T-helper 2 cell treated with Interferon-gamma antibody and Interleukin-4, amounts not matched to agents 5 μg/mL and 100 μg/mL, for 36 hours (primary cell): ENCODE data around the gene PHACTR1.
A peak's percentile ranks its signal among the peaks of the same experiment; 100 is the strongest.

Source experiments
- DNase-seq: peaks from one replicate; pipeline ENCODE4 v3.0.0; 2021; ENCODE audit warnings: low spot score
- H3K27ac Mint-ChIP-seq: one replicate; pipeline ENCODE4 v1.8.0; 2021; ENCODE audit warnings: mild to moderate bottlenecking, mixed read lengths
- H3K27me3 Mint-ChIP-seq: one replicate; pipeline ENCODE4 v1.8.0; 2021; ENCODE audit warnings: low read depth, mixed read lengths
- H3K36me3 Mint-ChIP-seq: one replicate; pipeline ENCODE4 v1.8.0; 2021; ENCODE audit warnings: low read depth, mixed read lengths
- H3K4me1 Mint-ChIP-seq: one replicate; pipeline ENCODE4 v1.8.0; 2021; ENCODE audit warnings: low read depth, mixed read lengths
- H3K4me3 Mint-ChIP-seq: one replicate; pipeline ENCODE4 v1.8.0; 2022; ENCODE audit warnings: mild to moderate bottlenecking, moderate library complexity, mixed read lengths
- H3K9me3 Mint-ChIP-seq: one replicate; pipeline ENCODE4 v1.8.0; 2021; ENCODE audit warnings: mixed read lengths

The PHACTR1 gene

DNA sequence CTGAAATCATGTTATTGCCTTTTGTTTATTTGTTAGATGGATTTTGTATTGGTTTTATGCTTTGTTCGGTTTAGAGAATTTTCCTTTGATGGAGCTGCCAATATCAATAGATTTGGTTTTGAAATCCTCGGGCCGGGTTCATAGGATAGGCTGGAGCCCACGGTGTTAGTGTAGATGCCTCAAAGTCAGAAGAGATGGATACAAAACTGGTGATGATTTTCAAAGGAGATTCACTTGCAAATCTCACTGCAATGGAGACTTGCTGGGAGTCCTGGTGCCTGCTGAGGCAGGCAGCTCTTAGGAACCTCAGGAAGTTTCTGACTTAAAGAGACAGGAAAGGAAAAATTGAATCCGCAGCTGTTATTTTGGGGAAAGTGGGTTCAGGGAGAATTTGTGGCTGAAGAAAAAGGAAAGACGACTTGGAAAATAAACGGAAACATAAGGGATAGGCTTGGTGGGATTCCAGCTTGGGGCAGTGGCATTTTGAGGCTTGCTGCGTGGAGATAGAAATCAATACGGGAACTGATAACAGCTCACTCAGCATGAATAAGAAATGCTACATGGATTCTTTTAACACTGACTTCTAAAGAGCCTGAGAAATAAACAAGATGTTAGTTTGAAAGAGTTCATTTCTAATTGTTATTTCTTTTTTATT lies 241.6 kb downstream of the PHACTR1 start:
- Mint-ChIP-seq H3K4me1 (peaks cover 19% of the 10 kb centered on the region), H3K36me3 (no peaks in the 10 kb centered on the region), H3K27me3 (peaks cover 55% of the 10 kb centered on the region), H3K4me3 (peak overlapping the region; percentile 86), H3K9me3 (no peaks in the 10 kb centered on the region), H3K27ac (no peak overlapping the region)
- no peak for DNase-seq

DNA sequence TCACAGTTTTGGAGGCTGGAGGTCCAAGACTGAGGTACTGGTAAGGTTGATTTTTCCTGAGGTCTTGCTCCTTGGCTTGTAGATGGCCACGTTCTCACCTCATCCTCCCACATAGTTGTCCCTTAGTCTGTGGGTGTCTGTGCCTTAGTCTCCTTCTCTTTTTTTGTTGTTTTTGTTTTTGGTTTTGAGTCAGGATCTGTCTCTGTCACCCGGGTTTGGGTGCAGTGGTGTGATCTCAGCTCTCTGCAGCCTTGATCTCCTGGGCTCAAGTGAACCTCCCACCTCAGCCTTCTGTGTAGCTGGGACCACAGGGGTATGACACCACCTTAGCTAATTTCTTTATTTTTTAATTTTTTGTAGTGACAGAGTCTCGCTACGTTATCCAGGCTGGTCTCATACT lies 245.2 kb downstream of the PHACTR1 start:
- Mint-ChIP-seq H3K27me3 (peaks cover 53% of the 10 kb centered on the region), H3K4me3 (no peak overlapping the region), H3K4me1 (peaks cover 20% of the 10 kb centered on the region), H3K9me3 (no peaks in the 10 kb centered on the region), H3K27ac (no peak overlapping the region), H3K36me3 (no peaks in the 10 kb centered on the region)
- DNase-seq, result no peak

DNA sequence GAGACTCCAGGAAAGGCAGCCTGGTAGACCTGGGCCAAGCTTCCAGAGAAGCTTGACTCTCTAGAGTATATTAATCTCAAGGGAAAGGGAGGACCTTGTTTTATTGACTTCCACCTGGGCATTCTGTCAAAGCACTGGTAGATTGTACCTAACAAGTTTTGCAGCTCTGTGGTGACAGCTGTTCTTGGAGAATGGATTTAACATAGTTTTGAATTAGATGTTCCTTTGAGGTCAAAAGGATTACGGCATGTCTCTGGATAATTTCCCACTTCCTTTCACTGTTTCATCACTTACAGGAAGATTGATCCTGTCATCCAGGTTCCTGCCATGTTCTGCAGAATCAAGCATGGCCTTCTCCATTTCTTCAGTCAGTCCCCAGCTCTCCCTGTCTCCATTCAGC lies 246.0 kb downstream of the PHACTR1 start:
- Mint-ChIP-seq H3K27me3 (peaks cover 50% of the 10 kb centered on the region), H3K4me1 (peaks cover 20% of the 10 kb centered on the region), H3K9me3 (no peaks in the 10 kb centered on the region), H3K27ac (no peak overlapping the region), H3K36me3 (no peaks in the 10 kb centered on the region), H3K4me3 (no peak overlapping the region)
- no peak for DNase-seq

DNA sequence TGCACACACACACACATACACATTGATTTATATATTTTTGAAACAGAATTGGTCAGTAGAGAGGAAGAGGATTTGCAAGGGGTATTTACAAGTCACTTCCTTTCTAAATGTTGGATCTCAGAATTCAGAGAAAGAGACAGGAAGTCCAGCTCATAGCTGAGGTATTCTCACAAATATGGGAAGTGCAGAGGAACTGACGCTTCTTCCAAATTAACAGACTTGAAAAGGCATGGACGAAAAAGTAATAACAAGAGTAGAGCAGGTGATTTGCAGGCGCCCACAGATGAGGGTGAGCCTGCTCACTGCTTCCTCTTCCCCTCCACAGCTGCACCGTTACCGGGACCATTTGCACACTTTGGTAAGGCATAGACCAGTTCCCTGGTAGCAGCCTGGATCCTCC lies 246.4 kb downstream of the PHACTR1 start:
- Mint-ChIP-seq H3K36me3 (no peaks in the 10 kb centered on the region), H3K4me3 (peak overlapping the region; percentile 35), H3K27ac (peak overlapping the region; percentile 27), H3K27me3 (peaks cover 45% of the 10 kb centered on the region), H3K4me1 (peaks cover 16% of the 10 kb centered on the region), H3K9me3 (no peaks in the 10 kb centered on the region)
- no peak for DNase-seq

DNA sequence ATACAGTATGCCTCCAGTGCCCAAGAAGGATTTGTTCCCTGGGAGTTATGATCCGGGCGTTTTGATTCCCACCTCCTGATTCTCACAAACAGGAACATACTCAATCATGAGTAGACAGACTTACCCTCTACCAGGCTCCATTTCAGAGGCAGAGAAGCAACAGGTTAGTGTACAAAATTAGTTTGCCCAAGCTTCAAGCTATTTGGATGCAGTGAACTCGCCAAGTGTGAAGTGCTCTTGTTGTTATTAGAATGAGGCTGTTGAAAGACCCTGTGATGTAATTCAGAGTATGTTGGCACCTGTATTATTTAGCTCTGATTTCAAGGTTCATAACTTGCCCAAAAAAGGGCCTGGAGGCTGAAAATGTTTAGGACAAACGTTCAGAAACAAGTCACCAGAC lies 247.0 kb downstream of the PHACTR1 start:
- no peaks in the 10 kb centered on the region for H3K9me3 Mint-ChIP-seq
- H3K27me3 Mint-ChIP-seq, result peaks cover 44% of the 10 kb centered on the region
- H3K4me3 Mint-ChIP-seq, result no peak overlapping the region
- H3K4me1 Mint-ChIP-seq, result peaks cover 12% of the 10 kb centered on the region
- DNase-seq, result no peak
- no peak overlapping the region for H3K27ac Mint-ChIP-seq
- H3K36me3 Mint-ChIP-seq, result no peaks in the 10 kb centered on the region

DNA sequence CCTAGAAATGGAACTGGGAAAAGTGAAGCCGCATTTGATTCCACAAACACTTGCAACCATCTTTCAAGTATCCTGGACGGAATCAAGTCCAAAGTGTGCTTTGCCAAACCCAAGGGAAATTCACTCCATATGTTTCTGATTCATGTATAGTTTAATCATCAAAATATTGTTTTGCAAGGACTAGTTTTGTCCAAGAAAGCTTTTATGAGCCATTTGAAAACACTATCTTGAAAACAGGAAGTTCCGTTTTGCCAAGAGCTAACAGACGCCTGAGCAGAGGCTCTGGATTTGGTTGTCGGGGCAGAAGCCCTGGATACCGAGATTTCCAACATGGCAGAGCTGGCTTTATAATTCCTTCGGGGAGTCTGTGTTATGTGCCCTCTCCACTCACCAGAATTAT lies 251.1 kb downstream of the PHACTR1 start:
- Mint-ChIP-seq H3K27ac (no peak overlapping the region), H3K36me3 (no peaks in the 10 kb centered on the region), H3K9me3 (no peaks in the 10 kb centered on the region), H3K4me3 (no peak overlapping the region), H3K27me3 (peaks cover 34% of the 10 kb centered on the region), H3K4me1 (peaks cover 10% of the 10 kb centered on the region)
- no peak for DNase-seq

DNA sequence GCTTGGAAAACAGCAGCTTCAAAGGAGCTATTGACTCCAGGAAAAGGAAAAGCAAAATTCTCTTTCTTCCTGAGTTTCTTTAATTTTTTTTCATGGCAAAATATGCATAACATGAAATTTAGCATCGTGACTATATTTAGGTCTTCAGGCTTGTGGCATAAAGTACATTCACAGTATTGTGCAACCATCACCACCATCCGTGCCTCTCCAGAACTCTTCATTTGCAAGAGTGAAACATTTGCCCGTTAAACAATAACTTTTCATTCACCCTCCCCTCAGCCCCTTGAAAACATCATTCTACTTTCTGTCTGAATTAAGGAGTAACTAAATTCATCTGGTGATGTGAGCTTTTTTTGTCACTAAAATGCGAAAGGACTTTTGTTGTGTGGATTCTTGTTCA lies 251.7 kb downstream of the PHACTR1 start:
- no peaks in the 10 kb centered on the region for H3K36me3 Mint-ChIP-seq
- H3K4me3 Mint-ChIP-seq, result no peak overlapping the region
- no peak overlapping the region for H3K27ac Mint-ChIP-seq
- H3K9me3 Mint-ChIP-seq, result no peaks in the 10 kb centered on the region
- peaks cover 5% of the 10 kb centered on the region for H3K4me1 Mint-ChIP-seq
- DNase-seq, result no peak
- H3K27me3 Mint-ChIP-seq, result peaks cover 34% of the 10 kb centered on the region

DNA sequence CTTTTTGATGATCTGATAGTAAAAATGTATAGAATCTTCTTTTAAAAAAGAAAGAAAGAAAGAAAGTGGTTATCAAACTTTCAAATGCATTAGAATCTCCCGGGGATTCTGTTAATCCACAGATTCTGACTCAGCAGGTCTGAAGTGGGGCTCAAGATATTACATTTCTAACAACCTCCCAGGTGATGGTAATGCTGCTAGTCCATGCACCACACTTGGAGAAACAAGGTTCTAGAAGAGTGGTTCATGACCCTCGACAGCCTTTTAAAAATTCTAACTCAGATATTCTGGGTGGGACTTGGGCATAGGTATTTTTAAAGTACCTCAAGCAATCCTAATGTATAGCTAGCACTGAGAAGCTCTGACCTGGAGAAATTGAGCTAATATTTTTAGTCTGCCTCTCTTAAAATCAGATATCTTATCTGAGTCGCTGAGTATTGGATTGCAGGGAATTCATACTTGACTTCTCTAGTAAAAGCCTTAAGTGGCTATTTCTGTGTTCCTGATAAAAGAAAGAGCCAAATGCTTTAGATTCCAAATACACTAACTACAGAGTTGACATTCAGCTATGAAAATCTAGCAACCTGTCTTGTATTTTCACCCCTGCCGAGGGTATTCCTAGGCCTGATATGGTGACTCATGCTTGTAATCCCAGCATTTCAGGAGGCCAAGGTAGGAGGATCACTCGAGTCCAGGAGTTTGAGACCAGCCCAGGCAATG lies 252.4 kb downstream of the PHACTR1 start:
- no peaks in the 10 kb centered on the region for H3K9me3 Mint-ChIP-seq
- no peaks in the 10 kb centered on the region for H3K36me3 Mint-ChIP-seq
- H3K4me1 Mint-ChIP-seq, result no peaks in the 10 kb centered on the region
- H3K4me3 Mint-ChIP-seq, result no peak overlapping the region
- no peak overlapping the region for H3K27ac Mint-ChIP-seq
- DNase-seq, result no peak
- peaks cover 38% of the 10 kb centered on the region for H3K27me3 Mint-ChIP-seq

DNA sequence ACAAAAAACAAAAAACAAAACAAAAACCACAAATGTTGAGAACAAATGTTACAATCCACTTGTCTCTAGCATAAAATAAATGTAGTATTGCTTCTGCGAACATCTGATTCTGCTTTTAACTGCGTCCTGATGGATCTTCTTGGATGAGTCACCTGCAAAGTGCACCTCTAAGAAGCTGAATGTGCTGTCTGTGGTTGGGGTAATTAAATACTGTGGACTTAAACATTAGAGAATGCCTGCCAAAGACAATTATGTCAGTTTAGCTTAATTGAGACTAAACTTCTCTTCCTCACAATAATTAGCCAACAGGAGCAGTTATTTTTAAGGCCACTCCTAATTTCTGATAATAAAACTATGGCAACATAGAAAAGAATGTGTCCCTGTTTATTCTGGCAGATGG lies 253.4 kb downstream of the PHACTR1 start:
- H3K27me3 Mint-ChIP-seq, result peaks cover 33% of the 10 kb centered on the region
- H3K36me3 Mint-ChIP-seq, result no peaks in the 10 kb centered on the region

DNA sequence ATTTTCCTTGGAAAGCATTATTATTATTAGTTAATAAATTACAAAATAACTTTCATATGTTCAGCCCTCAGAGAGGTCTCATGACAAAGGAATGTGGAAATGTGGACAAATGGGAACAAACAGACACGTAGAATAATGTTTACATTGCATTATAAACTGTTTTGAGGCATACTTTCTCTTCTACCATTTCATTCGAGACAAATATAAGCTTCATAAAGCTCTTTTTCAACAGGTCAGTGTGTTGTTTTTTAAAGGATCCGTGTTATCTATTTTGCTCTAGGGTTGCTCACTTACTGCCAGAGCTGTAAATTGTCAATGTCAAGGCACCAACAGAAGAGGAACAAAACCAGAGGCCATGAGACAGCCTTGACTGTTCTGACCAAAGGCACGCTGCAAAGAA lies 256.8 kb downstream of the PHACTR1 start:
- Mint-ChIP-seq H3K27me3 (peaks cover 19% of the 10 kb centered on the region), H3K27ac (no peak overlapping the region), H3K4me3 (no peak overlapping the region), H3K9me3 (no peaks in the 10 kb centered on the region), H3K4me1 (no peaks in the 10 kb centered on the region), H3K36me3 (no peaks in the 10 kb centered on the region)
- DNase-seq, result no peak

More for the DNA sequence above, 253.4 kb downstream of the PHACTR1 start:
- Mint-ChIP-seq H3K4me1 (no peaks in the 10 kb centered on the region), H3K27ac (no peak overlapping the region), H3K9me3 (no peaks in the 10 kb centered on the region), H3K4me3 (no peak overlapping the region)
- DNase-seq, result no peak

DNA sequence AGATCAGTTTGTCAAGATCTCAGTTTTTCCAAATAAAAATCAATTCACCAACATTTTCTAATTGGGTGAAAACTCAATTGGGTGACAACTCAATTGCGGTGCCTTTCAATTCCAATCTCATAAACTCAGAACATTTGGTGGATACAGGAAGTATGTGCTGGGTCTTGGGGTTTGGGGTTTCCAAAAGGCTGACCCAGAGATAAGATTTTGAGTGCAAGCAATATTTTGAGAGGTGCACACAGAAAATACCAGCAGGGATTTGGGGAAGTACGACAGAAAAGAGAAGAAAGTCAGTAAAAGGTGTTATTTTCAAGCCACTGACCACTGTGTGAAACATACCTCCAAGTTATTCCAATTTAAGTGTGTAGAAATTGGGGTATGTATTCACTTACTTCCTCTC lies 258.0 kb downstream of the PHACTR1 start:
- DNase-seq, result no peak
- Mint-ChIP-seq H3K27ac (no peak overlapping the region), H3K9me3 (no peaks in the 10 kb centered on the region), H3K4me3 (no peak overlapping the region), H3K4me1 (no peaks in the 10 kb centered on the region), H3K27me3 (peaks cover 16% of the 10 kb centered on the region), H3K36me3 (no peaks in the 10 kb centered on the region)

DNA sequence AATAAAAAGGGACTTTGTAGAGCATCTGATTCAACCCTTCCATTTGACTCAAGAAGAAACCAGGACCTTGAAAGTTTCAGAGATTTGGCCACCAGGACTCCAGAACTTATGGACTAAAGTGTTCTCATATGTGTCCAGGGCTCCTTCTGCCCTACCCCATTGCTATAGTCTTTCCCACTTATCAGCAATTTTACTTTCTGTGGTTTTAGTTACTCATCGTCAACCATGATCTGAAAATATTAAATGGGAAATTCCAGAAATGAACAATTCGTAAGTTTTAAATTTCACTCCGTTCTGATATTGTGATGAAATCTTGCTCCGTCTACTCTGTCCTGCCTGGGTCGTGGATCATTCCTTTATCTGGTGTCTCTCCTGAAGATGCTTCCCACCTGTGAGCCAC lies 259.8 kb downstream of the PHACTR1 start:
- Mint-ChIP-seq H3K9me3 (no peaks in the 10 kb centered on the region), H3K36me3 (no peaks in the 10 kb centered on the region), H3K27ac (no peak overlapping the region), H3K4me1 (no peaks in the 10 kb centered on the region), H3K27me3 (peaks cover 16% of the 10 kb centered on the region), H3K4me3 (no peak overlapping the region)
- DNase-seq, result no peak

DNA sequence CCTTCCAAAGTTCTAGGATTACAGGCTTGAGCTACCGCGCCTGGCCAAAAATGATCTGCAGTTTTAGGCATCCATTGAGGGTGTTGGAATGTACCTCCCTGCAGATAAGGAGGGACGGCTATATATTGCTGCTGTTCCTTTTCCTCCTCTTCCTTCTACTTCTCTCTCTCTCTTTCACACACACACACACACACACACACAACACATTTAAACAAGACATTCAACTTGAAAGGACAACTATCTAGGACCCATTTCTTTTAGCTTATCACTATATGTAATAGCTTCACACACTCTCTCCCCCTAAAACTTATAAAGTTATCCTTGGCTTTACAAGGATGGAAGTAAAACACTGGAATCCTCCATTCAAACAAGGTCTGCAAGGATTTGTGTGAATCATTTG lies 260.6 kb downstream of the PHACTR1 start:
- Mint-ChIP-seq H3K27me3 (peaks cover 12% of the 10 kb centered on the region), H3K9me3 (no peaks in the 10 kb centered on the region), H3K4me3 (no peak overlapping the region), H3K4me1 (no peaks in the 10 kb centered on the region), H3K36me3 (no peaks in the 10 kb centered on the region), H3K27ac (no peak overlapping the region)
- no peak for DNase-seq

DNA sequence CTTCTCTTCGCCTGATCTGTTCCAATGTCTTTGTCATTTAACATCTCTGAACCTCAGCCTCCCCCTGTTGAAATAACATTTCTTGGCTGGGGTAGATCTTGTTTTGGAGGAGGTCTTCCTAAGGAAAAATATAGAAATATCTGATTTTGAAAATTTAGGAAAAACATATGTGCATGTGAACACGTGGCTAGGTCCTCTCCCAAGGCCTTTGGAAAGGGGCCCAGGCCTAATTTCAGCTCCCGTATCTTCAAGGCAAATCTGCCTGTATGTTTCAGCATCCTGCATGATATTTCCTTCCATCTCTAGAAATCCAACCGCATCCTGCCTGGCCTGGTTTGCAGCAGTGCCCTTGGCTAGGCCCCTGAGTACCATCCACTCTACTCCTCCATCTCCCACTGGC lies 261.2 kb downstream of the PHACTR1 start:
- H3K4me3 Mint-ChIP-seq, result no peak overlapping the region
- H3K27ac Mint-ChIP-seq, result no peak overlapping the region
- peaks cover 12% of the 10 kb centered on the region for H3K27me3 Mint-ChIP-seq
- no peaks in the 10 kb centered on the region for H3K36me3 Mint-ChIP-seq
- DNase-seq, result no peak
- no peaks in the 10 kb centered on the region for H3K9me3 Mint-ChIP-seq
- H3K4me1 Mint-ChIP-seq, result no peaks in the 10 kb centered on the region

DNA sequence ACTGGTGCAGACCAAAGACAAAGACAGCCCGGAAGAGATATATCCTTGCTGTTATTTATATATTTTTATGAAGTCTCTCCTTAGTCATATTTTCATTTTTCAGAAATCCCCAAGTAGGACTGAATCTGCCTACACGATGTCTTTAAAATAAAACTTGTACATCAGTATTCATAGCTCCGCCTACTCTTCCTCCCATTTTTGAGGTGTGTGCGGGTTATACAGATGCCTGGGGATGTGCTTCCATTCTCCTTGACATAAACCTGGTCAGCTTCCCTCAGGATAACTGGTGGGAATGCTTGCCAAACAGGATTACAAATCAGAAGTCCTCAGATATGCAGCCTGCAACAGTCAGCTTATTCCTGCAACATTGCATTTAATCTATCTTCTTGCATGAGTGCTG lies 264.2 kb downstream of the PHACTR1 start:
- H3K27me3 Mint-ChIP-seq, result peaks cover 7% of the 10 kb centered on the region
- no peak overlapping the region for H3K27ac Mint-ChIP-seq
- no peak overlapping the region for H3K4me3 Mint-ChIP-seq
- H3K36me3 Mint-ChIP-seq, result no peaks in the 10 kb centered on the region
- DNase-seq, result no peak
- no peaks in the 10 kb centered on the region for H3K4me1 Mint-ChIP-seq
- peaks cover 4% of the 10 kb centered on the region for H3K9me3 Mint-ChIP-seq
